HEK293 (cell line): ENCODE data around the gene FAM78A.
A peak's percentile ranks its signal among the peaks of the same experiment; 100 is the strongest.

Experiments
- CTCF ChIA-PET: fragments of 350-600 bp; formaldehyde crosslinking; extraction: SDS; loops from one replicate; lab custom pipeline; 2021; ENCODE audit warnings: antibody characterized with exemption; lab: Yijun Ruan, JAX
- POLR2A ChIA-PET: fragments of 300-600 bp; formaldehyde crosslinking; extraction: SDS; loops from one replicate; lab custom pipeline; 2020; ENCODE audit warnings: antibody characterized with exemption, inconsistent platforms; lab: Yijun Ruan, JAX
- H3K27ac ChIP-seq: fragments of 200-500 bp; sonication (Bioruptor generic); 2 replicates; pipeline ENCODE4 v1.5.1; 2014; ENCODE audit warnings: low read depth, low read length, control low read depth, inconsistent platforms; ENCODE audit errors: extremely low read depth
- H3K36me3 ChIP-seq, 2 experiments: fragments of 200-500 bp in 1 of 2; sonication (Bioruptor generic) in 1 of 2; 1 replicate in 1 of 2; 2 replicates in 1 of 2; pipeline ENCODE4 v1.5.1; 2014 to 2017; ENCODE audit warnings: inconsistent platforms in 2 of 2, low read length in 2 of 2; ENCODE audit not compliant: control insufficient read depth in 2 of 2, insufficient read depth in 1 of 2
- H3K4me1 ChIP-seq: fragments of 200-500 bp; sonication (Bioruptor generic); 2 replicates; pipeline ENCODE4 v1.5.1; 2014; ENCODE audit warnings: mild to moderate bottlenecking, low read length, inconsistent platforms; ENCODE audit not compliant: control insufficient read depth, insufficient read depth
- H3K4me3 ChIP-seq: 2 replicates; pipeline ENCODE4 v1.5.1; 2011; ENCODE audit warnings: low read depth, mild to moderate bottlenecking, control low read depth, low read length, moderate library complexity
- H3K9me3 ChIP-seq: fragments of 200-500 bp; sonication (Bioruptor generic); 2 replicates; pipeline ENCODE4 v1.5.1; 2014; ENCODE audit warnings: low read depth, low read length, inconsistent platforms; ENCODE audit not compliant: control insufficient read depth, insufficient read depth
- BCL6B ChIP-seq: fragments of 450-650 bp; formaldehyde crosslinking; IDR thresholded peaks from 2 replicates; pipeline ENCODE4 v1.5.1; 2017; ENCODE audit warnings: missing biosample characterization, missing genetic modification characterization
- CTCF ChIP-seq: fragments of 450-650 bp; formaldehyde crosslinking; IDR thresholded peaks from 2 replicates; pipeline ENCODE4 v1.5.1; 2016; ENCODE audit warnings: missing biosample characterization, missing genetic modification characterization
- KLF7 ChIP-seq: fragments of 450-650 bp; formaldehyde crosslinking; IDR thresholded peaks from 2 replicates; pipeline ENCODE4 v1.5.1; 2016; ENCODE audit warnings: missing biosample characterization, missing genetic modification characterization, borderline replicate concordance
- PRDM10 ChIP-seq: fragments of 450-650 bp; formaldehyde crosslinking; IDR thresholded peaks from 2 replicates; pipeline ENCODE4 v1.5.1; 2016; ENCODE audit warnings: missing biosample characterization, missing genetic modification characterization
- SP7 ChIP-seq: fragments of 450-650 bp; formaldehyde crosslinking; IDR thresholded peaks from 2 replicates; pipeline ENCODE4 v1.5.1; 2016; ENCODE audit warnings: missing biosample characterization, missing genetic modification characterization
- ZBTB20 ChIP-seq: fragments of 450-650 bp; formaldehyde crosslinking; IDR thresholded peaks from 2 replicates; pipeline ENCODE4 v1.5.1; 2016; ENCODE audit warnings: missing biosample characterization, missing genetic modification characterization
- ZNF140 ChIP-seq: fragments of 450-650 bp; formaldehyde crosslinking; IDR thresholded peaks from 2 replicates; pipeline ENCODE4 v1.5.1; 2016; ENCODE audit warnings: missing biosample characterization, missing genetic modification characterization
- ZNF248 ChIP-seq: fragments of 450-650 bp; formaldehyde crosslinking; IDR thresholded peaks from 2 replicates; pipeline ENCODE4 v1.5.1; 2017; ENCODE audit warnings: missing biosample characterization, missing genetic modification characterization
- ZNF394 ChIP-seq: fragments of 450-650 bp; formaldehyde crosslinking; IDR thresholded peaks from 2 replicates; pipeline ENCODE4 v1.5.1; 2016; ENCODE audit warnings: missing biosample characterization, missing genetic modification characterization, mild to moderate bottlenecking, moderate library complexity, borderline replicate concordance
- ZNF529 ChIP-seq: fragments of 450-650 bp; formaldehyde crosslinking; IDR thresholded peaks from 2 replicates; pipeline ENCODE4 v1.5.1; 2017; ENCODE audit warnings: missing genetic modification characterization, missing biosample characterization; ENCODE audit not compliant: insufficient replicate concordance
- ZNF558 ChIP-seq: fragments of 450-650 bp; formaldehyde crosslinking; IDR thresholded peaks from 2 replicates; pipeline ENCODE4 v1.5.1; 2016; ENCODE audit warnings: missing biosample characterization, missing genetic modification characterization
- ZNF560 ChIP-seq: fragments of 450-650 bp; formaldehyde crosslinking; IDR thresholded peaks from 2 replicates; pipeline ENCODE4 v1.5.1; 2017; ENCODE audit warnings: missing biosample characterization, missing genetic modification characterization, borderline replicate concordance
- ZNF600 ChIP-seq: fragments of 450-650 bp; formaldehyde crosslinking; IDR thresholded peaks from 2 replicates; pipeline ENCODE4 v1.5.1; 2016; ENCODE audit warnings: missing biosample characterization, missing genetic modification characterization

Gene FAM78A

GRCh38 chr9:131236761-131237160, 39.5 kb downstream of the FAM78A start:
- Histone ChIP-seq H3K36me3 (peaks cover 0 to 38% of the 10 kb centered on the region in 2 experiments; a peak in 2 of 3 replicates), H3K9me3 (no peaks in the 10 kb centered on the region), H3K4me1 (no peaks in the 10 kb centered on the region), H3K4me3 (no peak overlapping the region), H3K27ac (no peak overlapping the region)
- ChIA-PET POLR2A (interaction anchor here (0.5 kb wide), 1 partner anchor 21 kb away, joined by 3 read pairs; no protein-coding TSS in a partner anchor), CTCF (interaction anchor here (1.0 to 3.1 kb wide), 2 partner anchors 55 to 99 kb away, joined by 4 to 15 read pairs; no protein-coding TSS in a partner anchor)
- TF ChIP-seq ZBTB20 (peak; percentile 1; the same call in 1 of the 2 replicates), ZNF558 (tag by site-specific recombination) (no peak)
- TF ChIP-seq, all 188 proteins: peak for 1

DNA sequence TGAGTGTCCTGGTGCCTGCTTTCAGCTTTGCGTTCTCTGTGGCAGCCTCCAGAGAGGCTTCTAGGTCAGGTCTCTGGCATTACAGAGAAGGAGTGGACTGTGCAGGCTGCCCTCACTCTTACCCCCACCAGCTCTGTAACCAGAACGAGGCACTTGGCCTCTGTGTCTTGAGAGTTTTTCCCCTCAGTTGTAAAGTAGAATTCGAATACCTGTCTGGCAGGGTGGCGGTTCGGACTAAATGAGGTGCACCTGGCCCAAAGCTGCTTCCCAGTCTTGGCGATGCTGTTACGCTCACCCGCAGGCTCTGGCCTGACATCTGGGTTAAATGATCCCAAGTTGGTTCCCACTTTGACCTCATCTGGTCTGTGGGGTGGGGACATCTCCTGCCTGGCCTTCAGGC, 40.1 kb downstream of the FAM78A start:
- TF ChIP-seq KLF7 (tag by site-specific recombination) (no peak), ZNF600 (tag by site-specific recombination) (peak; percentile 14; the same call in 1 of the 2 replicates), ZNF248 (tag by site-specific recombination) (no peak), ZNF140 (tag by site-specific recombination) (no peak), ZNF529 (tag by site-specific recombination) (no peak), CTCF (no peak), BCL6B (no peak), ZNF394 (tag by site-specific recombination) (no peak), ZNF560 (tag by site-specific recombination) (no peak)
- CTCF ChIA-PET = interaction anchor here (1.0 to 3.1 kb wide), 2 partner anchors 55 to 100 kb away, joined by 4 to 15 read pairs; no protein-coding TSS in a partner anchor
- Histone ChIP-seq H3K4me1 (no peaks in the 10 kb centered on the region), H3K4me3 (no peak overlapping the region), H3K27ac (no peak overlapping the region), H3K36me3 (peaks cover 0 to 43% of the 10 kb centered on the region in 2 experiments; a peak in 2 of 3 replicates), H3K9me3 (no peaks in the 10 kb centered on the region)
- POLR2A ChIA-PET = interaction anchor here (0.5 kb wide), 1 partner anchor 21 kb away, joined by 3 read pairs; no protein-coding TSS in a partner anchor

- no peak for TF ChIP-seq SP7 (tag by site-specific recombination)
- 0 out of 2 replicates have a peak, but pooled peaks have one; percentile 20 for TF ChIP-seq PRDM10
- Histone ChIP-seq H3K4me1 (no peaks in the 10 kb centered on the region), H3K36me3 (peaks cover 0 to 47% of the 10 kb centered on the region in 2 experiments; a peak in 2 of 3 replicates), H3K9me3 (no peaks in the 10 kb centered on the region), H3K4me3 (no peak overlapping the region), H3K27ac (no peak overlapping the region)
- CTCF ChIA-PET = interaction anchor here (1.0 to 3.1 kb wide), 2 partner anchors 54 to 101 kb away, joined by 4 to 15 read pairs; no protein-coding TSS in a partner anchor
- POLR2A ChIA-PET = interaction anchor here (0.6 kb wide), 1 partner anchor 523 kb away, joined by 4 read pairs; no protein-coding TSS in a partner anchor
These were observed 40.8 kb downstream of the FAM78A start for GRCh38 chr9:131235480-131235851.
